GM06990 (cell line): ENCODE results near the gene MANBA.

Experiments
- DNase-seq: peaks from one replicate; pipeline ENCODE4 v3.0.0-alpha.2; 2011; ENCODE audit not compliant: insufficient read length; ENCODE audit errors: extremely low read depth
- H3K27me3 ChIP-seq: replicated peaks from 2 replicates; pipeline ENCODE4 v1.6.0; 2011; ENCODE audit warnings: low read length; ENCODE audit not compliant: control insufficient read depth, insufficient read depth
- H3K36me3 ChIP-seq: 2 replicates; pipeline ENCODE4 v1.5.1; 2011; ENCODE audit warnings: low read length; ENCODE audit not compliant: control insufficient read depth, insufficient read depth
- H3K4me3 ChIP-seq: replicated peaks from 2 replicates; pipeline ENCODE4 v1.5.1; 2011; ENCODE audit warnings: low read depth, mild to moderate bottlenecking, control low read depth, low read length
- CTCF ChIP-seq: IDR thresholded peaks from 2 replicates; pipeline ENCODE4 v1.5.1; 2011; ENCODE audit warnings: low read length, control low read depth, mild to moderate bottlenecking, inconsistent platforms; ENCODE audit not compliant: insufficient read depth, poor library complexity, severe bottlenecking

MANBA gene

GRCh38 chr4:102678107-102678506, 82.7 kb downstream of the MANBA start:
- peaks cover 2% of the 10 kb centered on the region for H3K36me3 ChIP-seq
- no peaks in the 10 kb centered on the region for H3K27me3 ChIP-seq
- no peak overlapping the region for H3K4me3 ChIP-seq
- TF ChIP-seq CTCF: no peak
- DNase-seq: no peak

GRCh38 chr4:102675141-102675540, 85.6 kb downstream of the MANBA start:
- Histone ChIP-seq H3K27me3 (no peaks in the 10 kb centered on the region), H3K4me3 (no peak overlapping the region), H3K36me3 (no peaks in the 10 kb centered on the region)
- TF ChIP-seq CTCF: no peak
- no peak for DNase-seq

- no peak for DNase-seq
- no peak for TF ChIP-seq CTCF
Measured at GRCh38 chr4:102667001-102667400, 93.8 kb downstream of the MANBA start.

GRCh38 chr4:102665527-102665926, 95.2 kb downstream of the MANBA start:
- Histone ChIP-seq H3K27me3 (no peaks in the 10 kb centered on the region), H3K4me3 (no peak overlapping the region), H3K36me3 (peaks cover 3% of the 10 kb centered on the region)
- DNase-seq: no peak
- no peak for TF ChIP-seq CTCF

More at GRCh38 chr4:102667001-102667400, 93.8 kb downstream of the MANBA start:
- no peak overlapping the region for H3K4me3 ChIP-seq
- H3K36me3 ChIP-seq: peaks cover 3% of the 10 kb centered on the region; the same call in 1 of the 2 replicates
- H3K27me3 ChIP-seq: no peaks in the 10 kb centered on the region

- Histone ChIP-seq H3K27me3 (no peaks in the 10 kb centered on the region), H3K36me3 (peaks cover 3% of the 10 kb centered on the region), H3K4me3 (no peak overlapping the region)
- TF ChIP-seq CTCF: no peak
- no peak for DNase-seq
Measured at GRCh38 chr4:102663073-102663472, 97.7 kb downstream of the MANBA start.

GRCh38 chr4:102657206-102657605, 103.6 kb downstream of the MANBA start:
- DNase-seq: no peak
- TF ChIP-seq CTCF: no peak
- no peaks in the 10 kb centered on the region for H3K27me3 ChIP-seq
- H3K4me3 ChIP-seq: no peak overlapping the region
- no peaks in the 10 kb centered on the region; the same call in 1 of the 2 replicates for H3K36me3 ChIP-seq
